ENCODE data around the gene WDR45. TPM values are rescaled to one million over a fixed set of nuclear protein-coding genes. Genes with fewer than 3 reads are reported as not detected.

The WDR45 gene
- total RNA-seq, 1 donor from 2014 or later, result 49.2 TPM

- DNase-seq (ENCODE audit: low spot score), result no peak
- Mint-ChIP-seq H3K4me1 (ENCODE audit: low read depth) (no peaks in the 10 kb centered on the region), H3K36me3 (ENCODE audit: low read depth) (no peaks in the 10 kb centered on the region), H3K9me3 (ENCODE audit: low read depth) (peaks cover 4% of the 10 kb centered on the region), H3K27me3 (ENCODE audit: low read depth) (no peaks in the 10 kb centered on the region), H3K4me3 (ENCODE audit: unreplicated experiment) (no peak overlapping the region), H3K27ac (ENCODE audit: unreplicated experiment) (no peak overlapping the region)
- no peak for TF ChIP-seq CTCF (IDR thresholded peaks at IDR 0.05)
Measured at GRCh38 chrX:49064735-49065134, 15.0 kb downstream of the WDR45 start.

- no peaks in the 10 kb centered on the region for H3K27me3 Mint-ChIP-seq (ENCODE audit: low read depth)
- no peak for TF ChIP-seq CTCF (IDR thresholded peaks at IDR 0.05)
- no peaks in the 10 kb centered on the region for H3K36me3 Mint-ChIP-seq (ENCODE audit: low read depth)
- no peak overlapping the region for H3K4me3 Mint-ChIP-seq (ENCODE audit: unreplicated experiment)
- DNase-seq (ENCODE audit: low spot score), result no peak
- peaks cover 4% of the 10 kb centered on the region for H3K9me3 Mint-ChIP-seq (ENCODE audit: low read depth)
- H3K4me1 Mint-ChIP-seq (ENCODE audit: low read depth), result no peaks in the 10 kb centered on the region
- H3K27ac Mint-ChIP-seq (ENCODE audit: unreplicated experiment), result no peak overlapping the region
Measured at GRCh38 chrX:49064303-49064702, 15.4 kb downstream of the WDR45 start.

GRCh38 chrX:49063715-49064114 is 16.0 kb downstream of the WDR45 start:
- H3K4me3 Mint-ChIP-seq (ENCODE audit: unreplicated experiment), result no peak overlapping the region
- H3K27me3 Mint-ChIP-seq (ENCODE audit: low read depth), result no peaks in the 10 kb centered on the region
- TF ChIP-seq CTCF (IDR thresholded peaks at IDR 0.05), result no peak
- no peak overlapping the region for H3K27ac Mint-ChIP-seq (ENCODE audit: unreplicated experiment)
- DNase-seq (ENCODE audit: low spot score), result no peak
- no peaks in the 10 kb centered on the region for H3K36me3 Mint-ChIP-seq (ENCODE audit: low read depth)
- peaks cover 4% of the 10 kb centered on the region for H3K9me3 Mint-ChIP-seq (ENCODE audit: low read depth)
- no peaks in the 10 kb centered on the region for H3K4me1 Mint-ChIP-seq (ENCODE audit: low read depth)

- no peak overlapping the region for H3K27ac Mint-ChIP-seq (ENCODE audit: unreplicated experiment)
- H3K4me3 Mint-ChIP-seq (ENCODE audit: unreplicated experiment), result no peak overlapping the region
- no peaks in the 10 kb centered on the region for H3K27me3 Mint-ChIP-seq (ENCODE audit: low read depth)
- no peaks in the 10 kb centered on the region for H3K4me1 Mint-ChIP-seq (ENCODE audit: low read depth)
- H3K9me3 Mint-ChIP-seq (ENCODE audit: low read depth), result peaks cover 4% of the 10 kb centered on the region
- no peak for TF ChIP-seq CTCF (IDR thresholded peaks at IDR 0.05)
- no peaks in the 10 kb centered on the region for H3K36me3 Mint-ChIP-seq (ENCODE audit: low read depth)
- DNase-seq (ENCODE audit: low spot score), result no peak
Measured at GRCh38 chrX:49061916-49062315, 17.8 kb downstream of the WDR45 start.

GRCh38 chrX:49061490-49061889 is 18.2 kb downstream of the WDR45 start:
- Mint-ChIP-seq H3K27ac (ENCODE audit: unreplicated experiment) (no peak overlapping the region), H3K4me1 (ENCODE audit: low read depth) (peaks cover 3% of the 10 kb centered on the region), H3K9me3 (ENCODE audit: low read depth) (peaks cover 4% of the 10 kb centered on the region), H3K36me3 (ENCODE audit: low read depth) (no peaks in the 10 kb centered on the region), H3K4me3 (ENCODE audit: unreplicated experiment) (no peak overlapping the region), H3K27me3 (ENCODE audit: low read depth) (no peaks in the 10 kb centered on the region)
- no peak for TF ChIP-seq CTCF (IDR thresholded peaks at IDR 0.05)
- no peak for DNase-seq (ENCODE audit: low spot score)
